A673 (cell line): ENCODE results near the gene EMP3.
"Not testable (repeated sequence)": the region's sequence is repeated elsewhere in the genome, so short reads cannot be mapped to it uniquely, and the experiment has no call there.

Experiments used
- EZH2 ChIP-seq: fragments of 200-600 bp; sonication (generic); IDR thresholded peaks from 2 replicates; pipeline ENCODE4 v1.6.1; 2017; ENCODE audit warnings: borderline replicate concordance, low read depth, mild to moderate bottlenecking, mixed read lengths, antibody characterized with exemption, low read length; ENCODE audit not compliant: poor library complexity, severe bottlenecking
- TF ChIP-seq, protein P1 (sequence below): fragments of 300-800, 200-600 bp; sonication (generic); conservative IDR thresholded peaks from 2 replicates; pipeline ENCODE4 v1.5.1; 2017; ENCODE audit warnings: low read depth, mild to moderate bottlenecking, antibody characterized with exemption, low read length, moderate library complexity, mixed read lengths

DNA sequence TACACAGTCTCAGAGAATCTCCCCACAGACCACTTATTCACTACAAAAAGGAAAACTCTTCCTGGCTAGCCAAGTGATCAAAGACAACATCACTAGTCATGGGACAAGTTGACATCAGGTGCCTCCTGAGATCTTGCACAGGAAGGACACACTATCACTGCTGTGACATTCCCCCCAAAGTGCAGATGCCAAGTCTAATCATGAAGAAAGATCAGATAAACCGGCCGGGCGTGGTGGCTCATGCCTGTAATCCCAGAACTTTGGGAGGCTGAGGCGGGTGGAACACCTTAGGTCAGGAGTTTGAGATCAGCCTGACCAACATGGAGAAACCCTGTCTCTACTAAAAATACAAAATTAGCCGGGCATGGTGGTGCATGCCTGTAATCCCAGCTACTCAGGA lies 15.6 kb upstream of the EMP3 start:
- TF ChIP-seq, protein P1, sequence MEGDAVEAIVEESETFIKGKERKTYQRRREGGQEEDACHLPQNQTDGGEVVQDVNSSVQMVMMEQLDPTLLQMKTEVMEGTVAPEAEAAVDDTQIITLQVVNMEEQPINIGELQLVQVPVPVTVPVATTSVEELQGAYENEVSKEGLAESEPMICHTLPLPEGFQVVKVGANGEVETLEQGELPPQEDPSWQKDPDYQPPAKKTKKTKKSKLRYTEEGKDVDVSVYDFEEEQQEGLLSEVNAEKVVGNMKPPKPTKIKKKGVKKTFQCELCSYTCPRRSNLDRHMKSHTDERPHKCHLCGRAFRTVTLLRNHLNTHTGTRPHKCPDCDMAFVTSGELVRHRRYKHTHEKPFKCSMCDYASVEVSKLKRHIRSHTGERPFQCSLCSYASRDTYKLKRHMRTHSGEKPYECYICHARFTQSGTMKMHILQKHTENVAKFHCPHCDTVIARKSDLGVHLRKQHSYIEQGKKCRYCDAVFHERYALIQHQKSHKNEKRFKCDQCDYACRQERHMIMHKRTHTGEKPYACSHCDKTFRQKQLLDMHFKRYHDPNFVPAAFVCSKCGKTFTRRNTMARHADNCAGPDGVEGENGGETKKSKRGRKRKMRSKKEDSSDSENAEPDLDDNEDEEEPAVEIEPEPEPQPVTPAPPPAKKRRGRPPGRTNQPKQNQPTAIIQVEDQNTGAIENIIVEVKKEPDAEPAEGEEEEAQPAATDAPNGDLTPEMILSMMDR, result not testable (repeated sequence)
- TF ChIP-seq EZH2, result not testable (repeated sequence)
